IMR-90 (cell line): ENCODE measurements around the gene CLEC20A. TPM values are rescaled to one million over a fixed set of nuclear protein-coding genes. Genes with fewer than 3 reads are reported as not detected.

Experiments
- ATAC-seq: fragments of 200-7000 bp; cut with Tn5 transposase; 2 replicates; pipeline ENCODE4 v1.9.1; 2020; ENCODE audit warnings: low read depth, mild to moderate bottlenecking, moderate library complexity
- BruUV-seq: library from RNA; stranded (reverse); fragments of 400-500 nt; replicated peaks from 2 replicates; lab custom pipeline; 2021; lab: Mats Ljungman, UMichigan
- CTCF ChIA-PET: fragments of 300-600 bp; formaldehyde crosslinking; extraction: SDS; loops from one replicate; lab custom pipeline; 2021; ENCODE audit warnings: antibody characterized with exemption; lab: Yijun Ruan, JAX
- POLR2A ChIA-PET: fragments of 300-600 bp; sonication (Branson Sonifier 250); formaldehyde crosslinking; loops from one replicate; lab custom pipeline; 2022; ENCODE audit warnings: antibody characterized with exemption; ENCODE audit not compliant: unreplicated experiment; lab: Charles Lee
- DNase-seq: peaks from one replicate; pipeline ENCODE4 v3.0.0; 2013
- H2AFZ ChIP-seq: replicated peaks from 2 replicates; pipeline ENCODE3; 2013; ENCODE audit warnings: low read length, mild to moderate bottlenecking; ENCODE audit not compliant: poor library complexity
- H2AK5ac ChIP-seq: 2 replicates; pipeline ENCODE4 v1.6.1; 2013; ENCODE audit warnings: low read depth, low read length, inconsistent platforms
- H2AK9ac ChIP-seq: replicated peaks from 2 replicates; pipeline ENCODE3; 2013; ENCODE audit warnings: mild to moderate bottlenecking, low read depth, low read length, moderate library complexity; ENCODE audit not compliant: poor library complexity
- H2BK120ac ChIP-seq: 2 replicates; pipeline ENCODE4 v1.6.1; 2013; ENCODE audit warnings: low read depth, low read length, inconsistent platforms
- H2BK15ac ChIP-seq: 3 replicates; pipeline ENCODE4 v1.6.1; 2013; ENCODE audit warnings: low read depth, low read length, inconsistent platforms
- H2BK20ac ChIP-seq: 2 replicates; pipeline ENCODE4 v1.6.1; 2013; ENCODE audit warnings: low read depth, mild to moderate bottlenecking, inconsistent platforms, low read length, moderate library complexity
- H2BK5ac ChIP-seq: 2 replicates; pipeline ENCODE4 v1.6.1; 2013; ENCODE audit warnings: mild to moderate bottlenecking, low read depth, low read length, inconsistent platforms; ENCODE audit not compliant: poor library complexity, severe bottlenecking
- H3K14ac ChIP-seq: replicated peaks from 2 replicates; pipeline ENCODE4 v1.6.1; 2013; ENCODE audit warnings: low read depth, low read length, inconsistent platforms
- H3K18ac ChIP-seq: 2 replicates; pipeline ENCODE4 v1.6.1; 2013; ENCODE audit warnings: low read depth, low read length, control low read depth
- H3K23ac ChIP-seq: 2 replicates; pipeline ENCODE4 v1.6.1; 2013; ENCODE audit warnings: low read depth, low read length, inconsistent platforms
- H3K27ac ChIP-seq: 2 replicates; pipeline ENCODE4 v1.5.1; 2013; ENCODE audit warnings: mild to moderate bottlenecking, control low read depth, low read length; ENCODE audit not compliant: insufficient read depth
- H3K27me3 ChIP-seq: 2 replicates; pipeline ENCODE4 v1.6.1; 2013; ENCODE audit warnings: low read length; ENCODE audit not compliant: control insufficient read depth, insufficient read depth
- H3K36me3 ChIP-seq: 2 replicates; pipeline ENCODE4 v1.6.1; 2013; ENCODE audit warnings: low read length, mixed read lengths; ENCODE audit not compliant: control insufficient read depth, insufficient read depth
- H3K4ac ChIP-seq: 2 replicates; pipeline ENCODE4 v1.6.1; 2013; ENCODE audit warnings: low read depth, low read length, inconsistent platforms
- H3K4me1 ChIP-seq: 2 replicates; pipeline ENCODE4 v1.6.1; 2013; ENCODE audit warnings: low read length, mixed read lengths; ENCODE audit not compliant: control insufficient read depth, insufficient read depth
- H3K4me2 ChIP-seq: 2 replicates; pipeline ENCODE4 v1.6.1; 2013; ENCODE audit warnings: low read depth, mild to moderate bottlenecking, control low read depth, low read length, moderate library complexity
- H3K4me3 ChIP-seq: 2 replicates; pipeline ENCODE4 v1.5.1; 2013; ENCODE audit warnings: low read depth, mild to moderate bottlenecking, control low read depth, low read length, moderate library complexity; ENCODE audit not compliant: insufficient read depth
- H3K56ac ChIP-seq: 2 replicates; pipeline ENCODE4 v1.6.1; 2013; ENCODE audit warnings: low read length, inconsistent platforms; ENCODE audit not compliant: insufficient read depth; ENCODE audit errors: extremely low read depth
- H3K79me1 ChIP-seq, 2 experiments: 2 replicates each; pipeline ENCODE4 v1.6.1; 2013; ENCODE audit warnings: low read length in 2 of 2, inconsistent platforms in 1 of 2, low read depth in 1 of 2
- H3K9ac ChIP-seq: 2 replicates; pipeline ENCODE4 v1.6.1; 2013; ENCODE audit warnings: low read depth, low read length, control low read depth
- H3K9me1 ChIP-seq: 2 replicates; pipeline ENCODE4 v1.6.1; 2013; ENCODE audit warnings: low read length, inconsistent platforms; ENCODE audit not compliant: insufficient read depth
- H3K9me3 ChIP-seq: 2 replicates; pipeline ENCODE4 v1.6.1; 2013; ENCODE audit warnings: low read length; ENCODE audit not compliant: control insufficient read depth, insufficient read depth
- H4K20me1 ChIP-seq: 2 replicates; pipeline ENCODE4 v1.6.1; 2013; ENCODE audit warnings: low read length, inconsistent platforms; ENCODE audit not compliant: insufficient read depth
- H4K5ac ChIP-seq: 2 replicates; pipeline ENCODE4 v1.6.1; 2013; ENCODE audit warnings: mild to moderate bottlenecking, low read depth, low read length, control low read depth
- H4K8ac ChIP-seq, 2 experiments: 2 replicates each; pipeline ENCODE4 v1.6.1; 2013; ENCODE audit warnings: low read depth in 2 of 2, low read length in 2 of 2, control low read depth in 1 of 2, inconsistent platforms in 1 of 2
- H4K91ac ChIP-seq: 2 replicates; pipeline ENCODE4 v1.6.1; 2013; ENCODE audit warnings: low read depth, low read length, inconsistent platforms; ENCODE audit not compliant: insufficient read depth
- BHLHE40 ChIP-seq: fragments of 150-350 bp; IDR thresholded peaks from 2 replicates; pipeline ENCODE4 v1.6.1; 2016; ENCODE audit warnings: mild to moderate bottlenecking, low read depth, low read length
- CEBPB ChIP-seq: IDR thresholded peaks from 2 replicates; pipeline ENCODE4 v1.6.1; 2012; ENCODE audit warnings: low read depth, low read length, improper control_type of control experiment
- CTCF ChIP-seq: conservative IDR thresholded peaks from 2 replicates; pipeline ENCODE4 v1.5.1; 2012; ENCODE audit warnings: mild to moderate bottlenecking, low read depth, low read length, improper control_type of control experiment
- FOS ChIP-seq: fragments of 150-350 bp; IDR thresholded peaks from 2 replicates; pipeline ENCODE4 v1.6.1; 2016; ENCODE audit warnings: low read depth, low read length
- NFE2L2 ChIP-seq: fragments of 150-350 bp; IDR thresholded peaks from 2 replicates; pipeline ENCODE4 v1.6.1; 2016; ENCODE audit warnings: low read depth, mild to moderate bottlenecking, low read length
- POLR2A ChIP-seq: IDR thresholded peaks from 2 replicates; pipeline ENCODE4 v1.6.1; 2012; ENCODE audit warnings: mild to moderate bottlenecking, low read depth, low read length
- RAD21 ChIP-seq: IDR thresholded peaks from 2 replicates; pipeline ENCODE4 v1.6.1; 2012; ENCODE audit warnings: low read length, improper control_type of control experiment
- RCOR1 ChIP-seq: IDR thresholded peaks from 2 replicates; pipeline ENCODE4 v1.6.1; 2012; ENCODE audit warnings: mild to moderate bottlenecking, low read length, improper control_type of control experiment; ENCODE audit not compliant: insufficient replicate concordance
- RFX5 ChIP-seq: IDR thresholded peaks from 2 replicates; pipeline ENCODE4 v1.8.0; 2012; ENCODE audit warnings: low read depth, mild to moderate bottlenecking, low read length, moderate library complexity
- WGBS, 2 experiments: methylation state at CpG; one replicate each; pipeline versions ENCODE4 v1.1.5 to v1.1.7; 2013; ENCODE audit warnings: missing lambda C conversion rate in 2 of 2; ENCODE audit not compliant: insufficient read length in 1 of 2; ENCODE audit errors: extremely low coverage in 2 of 2; 5-methylcytosine and 5-hydroxymethylcytosine counted together
- dilution Hi-C: fragments of 300-500 bp; cut with HindIII; formaldehyde crosslinking; loops from one replicate; pipeline ENCODE4 v1.14.3; 2018; ENCODE audit warnings: low sequenced_read_pairs; ENCODE audit not compliant: unreplicated experiment
- in situ Hi-C: fragments of 300-500 bp; cut with MboI; formaldehyde crosslinking; loops from 3 replicates; pipeline ENCODE4 v1.14.3; 2019; ENCODE audit warnings: low sequenced_read_pairs, inconsistent platforms, mixed read lengths
- intact Hi-C: fragments of 100-400 bp; cut with micrococcal nuclease; formaldehyde crosslinking; loops from 2 replicates; pipeline ENCODE4 v1.10.0; 2022
- polyA plus RNA-seq, 3 experiments: library from polyadenylated mRNA; depleted of rRNA; stranded (reverse); fragments of >200 nt; gene quantifications; 2 replicates each; pipeline ENCODE4 v1.2.3, GENCODE V29; 2012; ENCODE audit warnings: low replicate concordance in 1 of 3
- total RNA-seq: library from RNA; depleted of rRNA; stranded (reverse); fragments of >200 nt; gene quantifications from 2 replicates; pipeline ENCODE4 v1.2.3, GENCODE V29; 2012

The CLEC20A gene
- total and polyA plus RNA-seq, 2 of the 4 experiments (the other 2 are of a cell fraction): not detected

- no peak overlapping the region for H3K14ac ChIP-seq
- no peak overlapping the region for H3K18ac ChIP-seq
- H4K5ac ChIP-seq: no peak overlapping the region
- H3K56ac ChIP-seq: no peak overlapping the region
- BruUV-seq: no TSS peak
- no peak overlapping the region for H2AFZ ChIP-seq
- H2BK15ac ChIP-seq: no peak overlapping the region
- H3K4me3 ChIP-seq: no peak overlapping the region
- POLR2A ChIA-PET: no interaction called here
- H2AK5ac ChIP-seq: no peak overlapping the region
- H4K91ac ChIP-seq: no peak overlapping the region
- no peak for TF ChIP-seq FOS
- TF ChIP-seq RCOR1: no peak
- TF ChIP-seq RFX5: no peak
- no peak for TF ChIP-seq CTCF
- TF ChIP-seq CEBPB: no peak
- TF ChIP-seq BHLHE40: no peak
- TF ChIP-seq RAD21: no peak
- TF ChIP-seq POLR2A: no peak
- TF ChIP-seq NFE2L2: no peak
- CTCF ChIA-PET: interaction anchor here (1.1 to 1.7 kb wide), 2 partner anchors 9 to 15 kb away, joined by 3 to 6 read pairs; no protein-coding TSS in a partner anchor
- no peak overlapping the region for H2AK9ac ChIP-seq
- no peak overlapping the region for H3K27ac ChIP-seq
- no peak overlapping the region for H2BK20ac ChIP-seq
- no peak overlapping the region for H4K8ac ChIP-seq
- ATAC-seq: no peak
- no peak overlapping the region for H3K23ac ChIP-seq
- H2BK120ac ChIP-seq: no peak overlapping the region
- H3K36me3 ChIP-seq: no peaks in the 10 kb centered on the region
- no peaks in the 10 kb centered on the region for H3K4me1 ChIP-seq
- dilution Hi-C loops: no loop called here
- no peak for DNase-seq
- H4K20me1 ChIP-seq: no peaks in the 10 kb centered on the region
- H3K4ac ChIP-seq: no peak overlapping the region
- intact Hi-C loops: loop anchor here (10.0 kb wide), 1 partner anchor 538 kb away; no protein-coding TSS in a partner anchor
- no peak overlapping the region for H2BK5ac ChIP-seq
- no peaks in the 10 kb centered on the region for H3K9me1 ChIP-seq
- no peaks in the 10 kb centered on the region for H3K79me1 ChIP-seq
- H3K9me3 ChIP-seq: no peaks in the 10 kb centered on the region
- H3K9ac ChIP-seq: no peak overlapping the region
- no peak overlapping the region for H3K4me2 ChIP-seq
- in situ Hi-C loops: no loop called here
- no CpG with 5 or more reads among the region's 11 CpGs for WGBS, 2 experiments
- peaks cover 5% of the 10 kb centered on the region; the same call in 1 of the 2 replicates for H3K27me3 ChIP-seq
Measured at GRCh38 chr1:178492341-178492740, 4.4 kb downstream of the CLEC20A start.
